Thoracic aorta (tissue), 2 donors: ENCODE measurements around the gene MAIP1. TPM values are rescaled to one million over a fixed set of nuclear protein-coding genes. Genes with fewer than 3 reads are reported as not detected.

Experiments
- ATAC-seq: fragments of 150-250 bp; one replicate; pipeline ENCODE4 v1.8.0; 2017; ENCODE audit warnings: low read depth; ENCODE audit not compliant: insufficient number of reproducible peaks, low FRiP score
- DNase-seq: peaks from one replicate; pipeline ENCODE4 v3.0.0-alpha.2; 2020; ENCODE audit warnings: low spot score
- H3K27ac ChIP-seq, 2 donors: fragments of 200-600 bp; sonication (generic); 1 replicate in 1 of 2; 2 replicates in 1 of 2; pipeline ENCODE4 v1.5.1; 2016; ENCODE audit warnings: mild to moderate bottlenecking in 2 of 2, moderate library complexity in 2 of 2
- H3K27me3 ChIP-seq: fragments of 200-600 bp; sonication (generic); replicated peaks from 2 replicates; pipeline ENCODE4 v1.6.0; 2016; ENCODE audit warnings: mild to moderate bottlenecking; ENCODE audit not compliant: insufficient read depth
- H3K36me3 ChIP-seq: fragments of 200-600 bp; sonication (generic); one replicate; pipeline ENCODE4 v1.5.1; 2016
- H3K4me1 ChIP-seq, 2 donors: fragments of 200-600 bp; sonication (generic); 1 replicate in 1 of 2; 2 replicates in 1 of 2; pipeline versions ENCODE4 v1.5.1 to v1.6.0; 2016; ENCODE audit warnings: low read depth in 2 of 2, mild to moderate bottlenecking in 1 of 2; ENCODE audit not compliant: control insufficient read depth in 1 of 2
- H3K4me3 ChIP-seq: fragments of 200-600 bp; sonication (generic); 2 replicates; pipeline ENCODE4 v1.5.1; 2016; ENCODE audit warnings: mild to moderate bottlenecking
- H3K9me3 ChIP-seq: fragments of 200-600 bp; sonication (generic); 2 replicates; pipeline ENCODE4 v1.5.1; 2016
- total RNA-seq, 2 donors: library from RNA; depleted of rRNA; stranded (reverse); fragments of >200 nt; gene quantifications; one replicate each; pipeline versions ENCODE4 v1.1.0 to v1.2.3, GENCODE V29; 2016
- TF ChIP-seq, protein P1 (sequence below): fragments of 200-600 bp; sonication (generic); IDR thresholded peaks from one replicate; pipeline ENCODE4 v1.5.1; 2019; ENCODE audit warnings: antibody characterized with exemption

MAIP1 gene
- total RNA-seq, 2 donors from 2014 or later, result 4.2 to 8.6 TPM

DNA sequence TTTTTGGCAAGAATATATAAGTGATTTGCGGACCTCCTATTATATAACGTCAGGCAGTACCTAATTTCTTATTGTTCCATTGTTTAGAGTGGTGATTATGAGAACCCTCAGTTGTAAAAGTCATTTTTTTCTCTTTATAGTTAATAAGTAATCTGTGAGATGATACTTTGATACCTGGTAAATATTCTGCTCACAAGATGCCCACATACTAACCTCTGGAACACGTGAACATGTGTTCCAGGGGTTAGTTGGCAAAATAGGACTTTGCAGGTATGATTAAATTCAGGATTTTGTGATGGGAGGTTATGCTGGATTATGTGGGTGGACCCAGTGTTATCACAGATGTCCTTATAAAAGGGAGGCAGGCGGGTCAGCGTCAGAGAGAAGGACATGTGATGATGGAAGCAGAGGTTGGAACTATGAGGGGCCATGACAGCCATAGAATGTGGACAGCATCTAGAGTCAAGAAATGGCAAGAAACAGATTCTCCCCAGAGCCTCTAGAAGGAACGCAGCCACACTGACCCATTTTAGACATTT lies 16.8 kb downstream of the MAIP1 start:
- H3K27me3 ChIP-seq, result no peaks in the 10 kb centered on the region
- ATAC-seq, result no peak
- TF ChIP-seq, protein P1, sequence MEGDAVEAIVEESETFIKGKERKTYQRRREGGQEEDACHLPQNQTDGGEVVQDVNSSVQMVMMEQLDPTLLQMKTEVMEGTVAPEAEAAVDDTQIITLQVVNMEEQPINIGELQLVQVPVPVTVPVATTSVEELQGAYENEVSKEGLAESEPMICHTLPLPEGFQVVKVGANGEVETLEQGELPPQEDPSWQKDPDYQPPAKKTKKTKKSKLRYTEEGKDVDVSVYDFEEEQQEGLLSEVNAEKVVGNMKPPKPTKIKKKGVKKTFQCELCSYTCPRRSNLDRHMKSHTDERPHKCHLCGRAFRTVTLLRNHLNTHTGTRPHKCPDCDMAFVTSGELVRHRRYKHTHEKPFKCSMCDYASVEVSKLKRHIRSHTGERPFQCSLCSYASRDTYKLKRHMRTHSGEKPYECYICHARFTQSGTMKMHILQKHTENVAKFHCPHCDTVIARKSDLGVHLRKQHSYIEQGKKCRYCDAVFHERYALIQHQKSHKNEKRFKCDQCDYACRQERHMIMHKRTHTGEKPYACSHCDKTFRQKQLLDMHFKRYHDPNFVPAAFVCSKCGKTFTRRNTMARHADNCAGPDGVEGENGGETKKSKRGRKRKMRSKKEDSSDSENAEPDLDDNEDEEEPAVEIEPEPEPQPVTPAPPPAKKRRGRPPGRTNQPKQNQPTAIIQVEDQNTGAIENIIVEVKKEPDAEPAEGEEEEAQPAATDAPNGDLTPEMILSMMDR, result no peak

DNA sequence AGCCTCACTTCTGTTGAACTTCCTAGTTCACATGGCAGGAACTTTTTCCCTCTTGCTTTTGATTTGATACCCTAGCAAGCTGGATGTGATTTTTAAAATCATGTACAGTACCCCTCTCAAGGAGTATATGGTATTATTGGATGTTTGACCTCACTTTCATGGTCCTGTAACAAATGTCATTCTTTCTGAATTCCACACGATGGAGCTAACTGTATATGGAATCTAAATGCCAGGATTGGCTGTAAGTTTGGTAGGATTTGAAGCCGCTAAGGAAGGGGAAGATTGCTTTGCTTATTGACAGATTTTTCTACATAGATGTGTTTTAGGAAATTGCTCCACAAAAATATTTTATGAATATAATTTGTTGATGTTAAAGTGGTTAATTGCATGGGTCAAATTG lies 18.3 kb downstream of the MAIP1 start:
- Histone ChIP-seq H3K4me3 (no peak overlapping the region), H3K36me3 (no peaks in the 10 kb centered on the region), H3K9me3 (no peaks in the 10 kb centered on the region), H3K27me3 (no peaks in the 10 kb centered on the region), H3K27ac (no peak overlapping the region), H3K4me1 (no peaks in the 10 kb centered on the region)
- TF ChIP-seq, protein P1, result peak; percentile 23
- ATAC-seq (no peak), DNase-seq (no peak)

More for the DNA sequence above, 16.8 kb downstream of the MAIP1 start:
- Histone ChIP-seq H3K4me1 (no peaks in the 10 kb centered on the region), H3K36me3 (no peaks in the 10 kb centered on the region), H3K9me3 (no peaks in the 10 kb centered on the region), H3K4me3 (no peak overlapping the region), H3K27ac (no peak overlapping the region)
- no peak for DNase-seq

DNA sequence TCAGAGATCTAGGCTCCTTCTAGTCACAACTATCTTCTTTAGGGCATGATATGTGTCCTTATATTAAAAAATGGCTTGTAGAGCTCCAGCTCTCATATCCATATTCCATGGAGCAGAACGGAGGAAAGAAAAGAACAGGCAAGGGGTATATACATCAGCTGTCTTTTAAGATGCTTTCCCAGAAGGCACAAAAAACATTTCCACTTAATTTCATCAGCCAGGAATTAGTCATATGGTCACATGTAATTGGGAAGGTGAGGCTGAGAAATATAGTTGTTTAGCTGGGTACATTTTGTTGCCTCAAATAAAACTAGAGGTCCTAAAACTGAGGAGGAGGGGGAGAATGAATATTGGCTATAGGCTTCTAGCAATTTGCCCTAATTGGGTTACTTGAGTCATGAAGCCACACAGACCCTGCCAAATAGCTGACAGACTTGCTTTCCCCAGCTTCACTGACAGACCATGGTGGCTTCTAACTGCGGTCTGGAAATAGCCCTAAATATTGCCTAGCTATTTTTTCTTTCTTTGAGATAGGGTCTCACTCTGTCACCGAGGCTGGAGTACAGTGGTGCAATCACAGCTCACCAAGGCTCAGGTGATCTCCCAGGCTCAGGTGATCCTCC lies 20.0 kb downstream of the MAIP1 start:
- no peak for DNase-seq
- no peak overlapping the region for H3K4me3 ChIP-seq
- TF ChIP-seq, protein P1, result no peak
- H3K27me3 ChIP-seq, result no peaks in the 10 kb centered on the region
- no peak overlapping the region for H3K27ac ChIP-seq
- no peak for ATAC-seq
- H3K36me3 ChIP-seq, result no peaks in the 10 kb centered on the region
- no peaks in the 10 kb centered on the region for H3K9me3 ChIP-seq
- peaks cover 0 to 5% of the 10 kb centered on the region in 2 donors for H3K4me1 ChIP-seq

DNA sequence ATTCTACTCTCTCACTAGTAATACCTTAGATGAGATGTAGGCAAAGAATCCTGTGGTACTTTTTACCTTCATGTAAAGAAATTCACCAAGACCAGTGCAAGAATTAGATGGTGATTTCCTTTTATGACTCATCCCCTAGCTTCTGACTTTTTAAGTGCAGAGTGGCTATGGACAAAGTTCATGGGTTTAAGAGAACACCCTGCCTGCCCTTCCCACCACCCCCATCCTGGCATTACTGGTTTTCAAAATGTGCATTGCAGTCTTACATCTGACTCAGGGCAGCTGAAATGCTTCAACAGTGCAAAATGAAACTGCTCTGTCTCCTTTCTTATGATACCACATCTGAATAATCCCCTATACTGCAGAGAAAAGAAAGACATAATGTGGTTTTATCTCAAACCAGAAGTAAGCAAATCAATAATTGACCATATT lies 22.6 kb downstream of the MAIP1 start:
- Histone ChIP-seq H3K36me3 (no peaks in the 10 kb centered on the region), H3K4me3 (no peak overlapping the region), H3K9me3 (no peaks in the 10 kb centered on the region), H3K27ac (no peak overlapping the region), H3K4me1 (peaks cover 0 to 5% of the 10 kb centered on the region in 2 donors), H3K27me3 (no peaks in the 10 kb centered on the region)
- TF ChIP-seq, protein P1, result no peak
- ATAC-seq, result no peak
- no peak for DNase-seq

DNA sequence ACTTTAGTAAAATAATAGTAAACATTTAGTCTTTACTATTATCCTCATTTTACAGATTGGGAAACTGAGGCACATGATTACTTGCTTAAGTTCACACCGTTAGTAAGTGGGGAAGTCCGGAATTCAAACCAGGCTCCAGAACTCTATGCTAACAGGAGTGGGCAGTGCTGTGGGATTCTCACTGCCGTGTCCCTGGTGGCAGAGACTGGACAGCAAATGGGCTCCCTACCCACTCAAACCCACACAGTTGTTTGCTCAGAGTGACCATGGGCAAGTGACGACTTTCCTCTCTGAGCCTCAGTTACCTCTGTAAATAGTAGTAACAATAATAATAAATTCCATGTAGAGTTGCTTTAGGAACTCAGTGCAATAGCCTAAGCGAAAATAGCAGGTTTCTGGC lies 24.0 kb downstream of the MAIP1 start:
- Histone ChIP-seq H3K4me3 (peak overlapping the region; percentile 57), H3K27me3 (no peaks in the 10 kb centered on the region), H3K27ac (no peak overlapping the region), H3K9me3 (no peaks in the 10 kb centered on the region), H3K4me1 (peaks cover 0 to 5% of the 10 kb centered on the region in 2 donors), H3K36me3 (no peaks in the 10 kb centered on the region)
- no peak for DNase-seq
- ATAC-seq, result no peak
- TF ChIP-seq, protein P1, result no peak
